CD4-positive, alpha-beta T cell treated with Interleukin-17A for 4 hours (primary cell): ENCODE data around the gene SCAI.
"Not testable (repeated sequence)": the region's sequence is repeated elsewhere in the genome, so short reads cannot be mapped to it uniquely, and the experiment has no call there.

Source experiments
- DNase-seq: peaks from one replicate; pipeline ENCODE4 v3.0.0-alpha.2; 2020; ENCODE audit warnings: mixed read lengths

Gene SCAI

GRCh38 chr9:125147401-125147951, 4.1 kb upstream of the SCAI start:
- no peak for DNase-seq

- DNase-seq: no peak
Measured at GRCh38 chr9:125146247-125146646, 2.9 kb upstream of the SCAI start.

- no peak for DNase-seq
Measured at GRCh38 chr9:125145425-125145824, 2.1 kb upstream of the SCAI start.

GRCh38 chr9:125142560-125143376, 560 bp downstream of the SCAI start:
- peak; percentile 30 for DNase-seq

- DNase-seq: no peak
Measured at GRCh38 chr9:125141751-125142150, 1.6 kb downstream of the SCAI start.

GRCh38 chr9:125141251-125141650, 2.1 kb downstream of the SCAI start:
- no peak for DNase-seq

- no peak for DNase-seq
Measured at GRCh38 chr9:125140576-125140975, 2.8 kb downstream of the SCAI start.

GRCh38 chr9:125137200-125137599, 6.1 kb downstream of the SCAI start:
- no peak for DNase-seq

- DNase-seq: no peak
Measured at GRCh38 chr9:125134976-125135375, 8.4 kb downstream of the SCAI start.

GRCh38 chr9:125133403-125134329, 9.7 kb downstream of the SCAI start:
- DNase-seq: no peak

- DNase-seq: no peak
Measured at GRCh38 chr9:125131778-125132177, 11.6 kb downstream of the SCAI start.

GRCh38 chr9:125126019-125126746, 17.1 kb downstream of the SCAI start:
- DNase-seq: peak; percentile 86

- DNase-seq: no peak
Measured at GRCh38 chr9:125125523-125125922, 17.8 kb downstream of the SCAI start.

- no peak for DNase-seq
Measured at GRCh38 chr9:125121146-125121545, 22.2 kb downstream of the SCAI start.

GRCh38 chr9:125119643-125120286, 23.6 kb downstream of the SCAI start:
- peak; percentile 29 for DNase-seq

GRCh38 chr9:125118696-125119095, 24.6 kb downstream of the SCAI start:
- not testable (repeated sequence) for DNase-seq

GRCh38 chr9:125114503-125114902, 28.8 kb downstream of the SCAI start:
- DNase-seq: not testable (repeated sequence)

GRCh38 chr9:125110464-125110863, 32.9 kb downstream of the SCAI start:
- DNase-seq: no peak

GRCh38 chr9:125108541-125108940, 34.8 kb downstream of the SCAI start:
- not testable (repeated sequence) for DNase-seq

- DNase-seq: no peak
Measured at GRCh38 chr9:125106285-125106893, 36.9 kb downstream of the SCAI start.

GRCh38 chr9:125103770-125104460, 39.4 kb downstream of the SCAI start:
- DNase-seq: no peak
